DOHH2 (cell line): ENCODE data around the gene PDE11A.

Experiments
- H3F3A ChIP-seq: fragments of 200-600 bp; sonication (generic), shearing (Covaris generic); 2 replicates; pipeline ENCODE4 v1.6.0; 2016; ENCODE audit warnings: antibody characterized with exemption, mild to moderate bottlenecking; ENCODE audit not compliant: control insufficient read depth, insufficient read depth
- H3K27ac ChIP-seq: fragments of 200-600 bp; sonication (generic); 2 replicates; pipeline ENCODE4 v1.5.1; 2014; ENCODE audit warnings: low read depth, mild to moderate bottlenecking, low read length, moderate library complexity
- H3K27me3 ChIP-seq: fragments of 200-600 bp; sonication (generic); 2 replicates; pipeline ENCODE4 v1.6.1; 2014; ENCODE audit warnings: mild to moderate bottlenecking, low read length, mixed read lengths; ENCODE audit not compliant: control insufficient read depth
- H3K36me3 ChIP-seq: fragments of 200-600 bp; sonication (generic); 2 replicates; pipeline ENCODE4 v1.6.1; 2014; ENCODE audit warnings: mild to moderate bottlenecking, low read length, moderate library complexity, mixed read lengths; ENCODE audit not compliant: control insufficient read depth
- H3K4me1 ChIP-seq: fragments of 200-600 bp; sonication (generic); 2 replicates; pipeline ENCODE4 v1.6.1; 2014; ENCODE audit warnings: mild to moderate bottlenecking, low read length, mixed read lengths; ENCODE audit not compliant: control insufficient read depth
- H3K4me2 ChIP-seq: fragments of 200-600 bp; sonication (generic); 2 replicates; pipeline ENCODE4 v1.6.0; 2014; ENCODE audit warnings: mild to moderate bottlenecking, low read length, moderate library complexity
- H3K4me3 ChIP-seq: fragments of 200-600 bp; sonication (generic); 2 replicates; pipeline ENCODE4 v1.5.1; 2014; ENCODE audit warnings: mild to moderate bottlenecking, low read length, mixed read lengths
- H3K79me2 ChIP-seq: fragments of 200-600 bp; sonication (generic); 2 replicates; pipeline ENCODE4 v1.6.1; 2014; ENCODE audit warnings: mild to moderate bottlenecking, low read length, mixed read lengths; ENCODE audit not compliant: control insufficient read depth
- H3K9me2 ChIP-seq: fragments of 200-600 bp; sonication (generic); replicated peaks from 2 replicates; pipeline ENCODE4 v1.6.1; 2014; ENCODE audit warnings: mild to moderate bottlenecking, low read length, mixed read lengths; ENCODE audit not compliant: control insufficient read depth
- H3K9me3 ChIP-seq: fragments of 200-600 bp; sonication (generic); 2 replicates; pipeline ENCODE4 v1.6.1; 2014; ENCODE audit warnings: antibody characterized with exemption, low read length, mixed read lengths; ENCODE audit not compliant: control insufficient read depth, insufficient read depth
- H4K20me1 ChIP-seq: fragments of 200-600 bp; sonication (generic); 2 replicates; pipeline ENCODE4 v1.6.0; 2014; ENCODE audit warnings: low read depth, mild to moderate bottlenecking, antibody characterized with exemption, low read length, moderate library complexity; ENCODE audit not compliant: control insufficient read depth, insufficient read depth
- CTCF ChIP-seq: fragments of 200-600 bp; sonication (generic); IDR thresholded peaks from one replicate; pipeline ENCODE4 v1.5.1; 2014; ENCODE audit warnings: antibody characterized with exemption, mild to moderate bottlenecking, low read depth, low read length; ENCODE audit not compliant: poor library complexity, severe bottlenecking
- EZH2phosphoT487 ChIP-seq: fragments of 200-600 bp; sonication (generic); IDR thresholded peaks from 2 replicates; pipeline ENCODE4 v1.6.1; 2017; ENCODE audit warnings: borderline replicate concordance, mild to moderate bottlenecking, antibody characterized with exemption, low read length, moderate library complexity, mixed read lengths

Gene PDE11A

GRCh38 chr2:177584030-177584692, 488.4 kb downstream of the PDE11A start:
- Histone ChIP-seq H3K27ac (no peak overlapping the region), H3K79me2 (no peaks in the 10 kb centered on the region), H3K9me3 (no peaks in the 10 kb centered on the region), H3K36me3 (no peaks in the 10 kb centered on the region), H3K4me1 (no peaks in the 10 kb centered on the region), H3K27me3 (no peaks in the 10 kb centered on the region; the same call in 1 of the 2 replicates), H4K20me1 (no peaks in the 10 kb centered on the region), H3F3A (no peaks in the 10 kb centered on the region), H3K4me3 (no peak overlapping the region), H3K9me2 (no peaks in the 10 kb centered on the region), H3K4me2 (no peak overlapping the region)
- TF ChIP-seq EZH2phosphoT487: no peak
- no peak for TF ChIP-seq CTCF

DNA sequence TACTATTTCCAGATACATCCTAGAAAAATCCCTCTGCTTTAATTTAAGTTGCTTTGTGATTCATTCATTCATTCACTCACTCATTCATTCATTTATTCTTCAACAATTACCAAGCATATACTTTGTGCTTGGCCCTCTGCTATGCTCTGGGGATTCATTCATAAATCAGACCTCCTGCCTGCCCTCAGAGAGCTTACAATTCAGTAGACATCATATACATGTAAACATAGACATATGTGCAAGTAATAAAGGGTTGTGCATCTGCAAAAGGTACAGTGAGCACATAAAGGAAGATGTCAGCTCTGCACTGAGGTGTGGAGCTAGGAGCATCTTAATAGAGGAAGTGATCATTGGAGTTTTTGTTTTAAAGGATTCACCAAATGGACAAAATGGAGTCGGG, 490.6 kb downstream of the PDE11A start:
- Histone ChIP-seq H3K9me3 (no peaks in the 10 kb centered on the region), H3K4me2 (no peak overlapping the region), H3K4me1 (no peaks in the 10 kb centered on the region), H3K9me2 (no peaks in the 10 kb centered on the region), H4K20me1 (no peaks in the 10 kb centered on the region), H3K36me3 (no peaks in the 10 kb centered on the region), H3K4me3 (no peak overlapping the region), H3K27me3 (no peaks in the 10 kb centered on the region; the same call in 1 of the 2 replicates), H3F3A (no peaks in the 10 kb centered on the region), H3K27ac (no peak overlapping the region), H3K79me2 (no peaks in the 10 kb centered on the region)
- TF ChIP-seq CTCF: no peak
- no peak for TF ChIP-seq EZH2phosphoT487

DNA sequence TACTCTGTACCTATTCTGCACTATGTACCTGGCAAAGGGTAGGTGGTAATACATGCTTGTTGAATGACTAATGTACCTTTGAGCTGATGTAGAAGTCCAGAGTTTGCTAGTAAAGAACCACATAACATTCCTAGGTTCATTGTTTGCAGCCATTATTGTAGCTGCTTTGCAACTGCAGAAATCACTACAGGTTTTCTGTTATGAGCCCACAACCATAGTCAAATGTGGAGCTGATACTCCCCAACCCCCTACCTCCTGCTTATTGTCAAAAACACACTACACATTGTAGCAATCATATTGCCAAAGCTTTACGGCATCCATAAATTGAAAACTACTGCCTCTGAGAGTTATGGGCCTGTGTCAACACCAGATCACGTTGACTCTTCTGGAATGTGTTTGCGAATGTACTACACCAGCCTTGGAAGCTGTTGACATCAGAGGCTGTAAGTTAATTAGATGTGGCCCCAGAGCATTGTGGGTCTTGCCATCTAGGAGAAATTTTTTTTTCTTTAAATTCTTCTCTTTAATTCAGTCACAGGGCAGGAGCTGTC, 493.0 kb downstream of the PDE11A start:
- no peak for TF ChIP-seq CTCF
- no peak for TF ChIP-seq EZH2phosphoT487

More for the DNA sequence above, 493.0 kb downstream of the PDE11A start:
- no peaks in the 10 kb centered on the region for H3K36me3 ChIP-seq
- H3K27me3 ChIP-seq: no peaks in the 10 kb centered on the region; the same call in 1 of the 2 replicates
- no peaks in the 10 kb centered on the region for H3K9me3 ChIP-seq
- H3F3A ChIP-seq: no peaks in the 10 kb centered on the region
- H3K4me3 ChIP-seq: no peak overlapping the region
- H4K20me1 ChIP-seq: no peaks in the 10 kb centered on the region
- H3K9me2 ChIP-seq: no peaks in the 10 kb centered on the region
- no peaks in the 10 kb centered on the region for H3K79me2 ChIP-seq
- H3K4me1 ChIP-seq: no peaks in the 10 kb centered on the region
- no peak overlapping the region for H3K27ac ChIP-seq
- H3K4me2 ChIP-seq: no peak overlapping the region
